HG03066 (cell line): ENCODE results near the gene MCRIP2.

ENCODE experiments used
- ATAC-seq: cut with Tn5 transposase; IDR thresholded peaks from one replicate; pipeline ENCODE4 v1.9.1; 2021; ENCODE audit warnings: low read depth; ENCODE audit not compliant: unreplicated experiment

The MCRIP2 gene

GRCh38 chr16:616733-617586 lies 24.7 kb upstream of the MCRIP2 start:
- ATAC-seq = no peak

- ATAC-seq = no peak
These were observed 23.8 kb upstream of the MCRIP2 start for GRCh38 chr16:617855-618254.

- no peak for ATAC-seq
These were observed 22.0 kb upstream of the MCRIP2 start for GRCh38 chr16:619476-620100.

GRCh38 chr16:620700-621525 lies 20.7 kb upstream of the MCRIP2 start:
- no peak for ATAC-seq

- no peak for ATAC-seq
These were observed 20.0 kb upstream of the MCRIP2 start for GRCh38 chr16:621526-622105.

GRCh38 chr16:622920-623280 lies 18.7 kb upstream of the MCRIP2 start:
- no peak for ATAC-seq

- ATAC-seq = no peak
These were observed 17.0 kb upstream of the MCRIP2 start for GRCh38 chr16:624526-625070.

GRCh38 chr16:625117-625976 lies 16.3 kb upstream of the MCRIP2 start:
- ATAC-seq = no peak

- ATAC-seq = no peak
These were observed 15.5 kb upstream of the MCRIP2 start for GRCh38 chr16:625977-626765.

GRCh38 chr16:626787-627453 lies 14.7 kb upstream of the MCRIP2 start:
- no peak for ATAC-seq

GRCh38 chr16:627454-628239 lies 14.0 kb upstream of the MCRIP2 start:
- ATAC-seq = no peak

- ATAC-seq = no peak
These were observed 13.1 kb upstream of the MCRIP2 start for GRCh38 chr16:628321-629061.

- no peak for ATAC-seq
These were observed 12.3 kb upstream of the MCRIP2 start for GRCh38 chr16:629185-629832.

GRCh38 chr16:629833-630248 lies 11.8 kb upstream of the MCRIP2 start:
- no peak for ATAC-seq

GRCh38 chr16:630249-630814 lies 11.3 kb upstream of the MCRIP2 start:
- no peak for ATAC-seq

GRCh38 chr16:630815-631405 lies 10.7 kb upstream of the MCRIP2 start, which contains the start of gene WFIKKN1:
Gene WFIKKN1 (plus strand): TSS chr16:630985. CDS start chr16:631254, 269 bp downstream.
- no peak for ATAC-seq
